Liver (tissue), 9 donors: Measurements from ENCODE around the gene SLC16A10. TPM values are rescaled to one million over a fixed set of nuclear protein-coding genes. Genes with fewer than 3 reads are reported as not detected.

ENCODE experiments used
- DNase-seq: peaks from one replicate; pipeline ENCODE4 v3.0.0-alpha.2; 2017; ENCODE audit warnings: low spot score
- H3K27ac ChIP-seq, 2 donors: one replicate each; pipeline ENCODE4 v1.7.0; 2013; ENCODE audit warnings: inconsistent platforms in 2 of 2, low read length in 2 of 2, control low read depth in 1 of 2, low read depth in 1 of 2, mild to moderate bottlenecking in 1 of 2
- H3K27me3 ChIP-seq, 4 donors: one replicate each; pipeline versions ENCODE4 v1.6.1 to v1.7.0; 2013; ENCODE audit warnings: low read length in 3 of 4, inconsistent platforms in 1 of 4, mild to moderate bottlenecking in 1 of 4, moderate library complexity in 1 of 4; ENCODE audit not compliant: control insufficient read depth in 4 of 4, insufficient read depth in 4 of 4
- H3K36me3 ChIP-seq, 4 donors: one replicate each; pipeline versions ENCODE4 v1.6.1 to v1.7.0; 2013; ENCODE audit warnings: low read length in 3 of 4, mild to moderate bottlenecking in 3 of 4, low read depth in 1 of 4, moderate library complexity in 1 of 4; ENCODE audit not compliant: control insufficient read depth in 4 of 4, insufficient read depth in 3 of 4
- H3K4me1 ChIP-seq, 4 donors: one replicate each; pipeline versions ENCODE4 v1.6.1 to v1.7.0; 2013; ENCODE audit warnings: low read length in 3 of 4, mild to moderate bottlenecking in 3 of 4, moderate library complexity in 1 of 4; ENCODE audit not compliant: control insufficient read depth in 4 of 4, insufficient read depth in 4 of 4
- H3K4me3 ChIP-seq, 3 donors: one replicate each; pipeline versions ENCODE4 v1.6.1 to v1.7.0; 2013; ENCODE audit warnings: low read length in 3 of 3, control low read depth in 1 of 3, low read depth in 1 of 3, mild to moderate bottlenecking in 1 of 3
- H3K9ac ChIP-seq, 2 donors: one replicate each; pipeline ENCODE4 v1.7.0; 2013; ENCODE audit warnings: low read length in 2 of 2, mild to moderate bottlenecking in 2 of 2, moderate library complexity in 2 of 2, control low read depth in 1 of 2, low read depth in 1 of 2
- H3K9me3 ChIP-seq, 4 donors: one replicate each; pipeline versions ENCODE4 v1.6.1 to v1.7.0; 2013; ENCODE audit warnings: low read length in 3 of 4; ENCODE audit not compliant: control insufficient read depth in 4 of 4
- ATF3 ChIP-seq: IDR thresholded peaks from 2 replicates; pipeline ENCODE4 v1.6.1; 2016; ENCODE audit warnings: antibody characterized with exemption
- CTCF ChIP-seq: fragments of 150-350 bp; IDR thresholded peaks from 2 replicates; pipeline ENCODE4 v1.5.1; 2017; ENCODE audit warnings: improper control_type of control experiment, low read depth, low read length; ENCODE audit not compliant: missing input control
- EGR1 ChIP-seq, 2 donors: IDR thresholded peaks; 2 replicates each; pipeline ENCODE4 v1.6.1; 2016 to 2018; ENCODE audit warnings: antibody characterized with exemption in 2 of 2, low read depth in 2 of 2
- FOXA1 ChIP-seq: IDR thresholded peaks from 2 replicates; pipeline ENCODE4 v1.6.1; 2016; ENCODE audit warnings: antibody characterized with exemption
- FOXA2 ChIP-seq: IDR thresholded peaks from 2 replicates; pipeline ENCODE4 v1.6.1; 2016; ENCODE audit warnings: antibody characterized with exemption
- GABPA ChIP-seq, 2 donors: IDR thresholded peaks in 1 of 2; conservative IDR thresholded peaks in 1 of 2; 2 replicates each; pipeline ENCODE4 v1.6.1; 2016; ENCODE audit warnings: antibody characterized with exemption in 2 of 2, mild to moderate bottlenecking in 1 of 2, moderate library complexity in 1 of 2
- HNF4A ChIP-seq, 2 donors: conservative IDR thresholded peaks; 2 replicates each; pipeline ENCODE4 v1.6.1; 2016; ENCODE audit warnings: antibody characterized with exemption in 2 of 2, mild to moderate bottlenecking in 2 of 2
- HNF4G ChIP-seq: IDR thresholded peaks from 2 replicates; pipeline ENCODE4 v1.6.1; 2016; ENCODE audit warnings: antibody characterized with exemption
- JUND ChIP-seq, 2 donors: IDR thresholded peaks; 2 replicates each; pipeline ENCODE4 v1.6.1; 2016; ENCODE audit warnings: antibody characterized with exemption in 2 of 2
- MAX ChIP-seq: IDR thresholded peaks from 2 replicates; pipeline ENCODE4 v1.6.1; 2016; ENCODE audit warnings: antibody characterized with exemption
- NR2F2 ChIP-seq: IDR thresholded peaks from 2 replicates; pipeline ENCODE4 v1.6.1; 2016; ENCODE audit warnings: antibody characterized with exemption
- RAD21 ChIP-seq, 2 donors: IDR thresholded peaks; 2 replicates each; pipeline ENCODE4 v1.6.1; 2016; ENCODE audit warnings: antibody characterized with exemption in 2 of 2, mild to moderate bottlenecking in 2 of 2
- REST ChIP-seq: IDR thresholded peaks from 2 replicates; pipeline ENCODE4 v1.6.1; 2016; ENCODE audit warnings: antibody characterized with exemption, mild to moderate bottlenecking
- RXRA ChIP-seq, 2 donors: IDR thresholded peaks; 2 replicates each; pipeline ENCODE4 v1.6.1; 2017 to 2018; ENCODE audit warnings: antibody characterized with exemption in 2 of 2, mild to moderate bottlenecking in 1 of 2
- SP1 ChIP-seq: IDR thresholded peaks from 2 replicates; pipeline ENCODE4 v1.6.1; 2018; ENCODE audit warnings: antibody characterized with exemption, mild to moderate bottlenecking
- TAF1 ChIP-seq: conservative IDR thresholded peaks from 2 replicates; pipeline ENCODE4 v1.6.1; 2016; ENCODE audit warnings: antibody characterized with exemption, mild to moderate bottlenecking
- YY1 ChIP-seq: IDR thresholded peaks from 2 replicates; pipeline ENCODE4 v1.6.1; 2016; ENCODE audit warnings: antibody characterized with exemption, mild to moderate bottlenecking
- ZBTB33 ChIP-seq: IDR thresholded peaks from 2 replicates; pipeline ENCODE4 v1.6.1; 2016; ENCODE audit warnings: antibody characterized with exemption
- WGBS: extraction: QIAGEN DNeasy Blood & Tissue Kit; methylation state at CpG from one replicate; pipeline ENCODE4 v1.1.7; 2013; 5-methylcytosine and 5-hydroxymethylcytosine counted together
- polyA plus RNA-seq, 2 donors: library from polyadenylated mRNA; stranded (reverse) in 1 of 2; unstranded in 1 of 2; fragments of 200-250 nt in 1 of 2; fragments of >200 nt in 1 of 2; fragmentation: Nextera tagmentation in 1 of 2; extraction: Ambion mirVana in 1 of 2; gene quantifications; one replicate each; pipeline versions ENCODE4 v1.2.1 to v1.2.3, GENCODE V29; 2013 to 2015
- total RNA-seq, 2 donors: library from RNA; depleted of rRNA; stranded (reverse); fragments of >200 nt; gene quantifications; one replicate each; pipeline ENCODE4 v1.2.3, GENCODE V29; 2014
- donor health status: healthy.
- donor health status: healthy.
- donor health status: healthy.
- donor health status: healthy.
- donor health status: healthy.

The SLC16A10 gene
- total and polyA plus RNA-seq, 4 donors: 1.8 to 16.7 (median 8.4) TPM

- TF ChIP-seq JUND (IDR thresholded peaks at IDR 0.05) (no peak), NR2F2 (no peak), ATF3 (no peak), RXRA (IDR thresholded peaks at IDR 0.05) (no peak), YY1 (no peak), FOXA2 (no peak)
These were observed 63.3 kb downstream of the SLC16A10 start (continued) for GRCh38 chr6:111150577-111150976.

- Histone ChIP-seq H3K4me1 (no peaks in the 10 kb centered on the region), H3K9me3 (no peaks in the 10 kb centered on the region), H3K4me3 (no peak overlapping the region), H3K36me3 (no peaks in the 10 kb centered on the region), H3K27me3 (no peaks in the 10 kb centered on the region), H3K27ac (no peak overlapping the region), H3K9ac (no peak overlapping the region)
- TF ChIP-seq CTCF: no peak
- TF ChIP-seq EGR1 (IDR thresholded peaks at IDR 0.05; ENCODE audit: low read depth in 2 of 2): no peak
- TF ChIP-seq GABPA (IDR thresholded peaks at IDR 0.05 in 1 of 2, conservative IDR thresholded peaks at IDR 0.05 in 1 of 2): no peak
- no peak for TF ChIP-seq REST
- no peak for TF ChIP-seq ZBTB33
- TF ChIP-seq FOXA1: no peak
- TF ChIP-seq FOXA2: no peak
- no peak for TF ChIP-seq TAF1
- no peak for TF ChIP-seq SP1
- TF ChIP-seq YY1: no peak
- no peak for TF ChIP-seq RAD21 (IDR thresholded peaks at IDR 0.05)
- TF ChIP-seq RXRA (IDR thresholded peaks at IDR 0.05): no peak
- TF ChIP-seq HNF4A (conservative IDR thresholded peaks at IDR 0.05): no peak
- TF ChIP-seq JUND (IDR thresholded peaks at IDR 0.05): no peak
- no peak for TF ChIP-seq NR2F2
- no peak for TF ChIP-seq ATF3
- no peak for TF ChIP-seq HNF4G
- no peak for TF ChIP-seq MAX
- 88% methylated on average over 4 of the region's 4 CpGs for WGBS
- DNase-seq: no peak
These were observed 67.7 kb downstream of the SLC16A10 start for GRCh38 chr6:111154981-111155380.
